LNCaP clone FGC (cell line): ENCODE results near the gene JUNB.

Experiments
- DNase-seq: peaks from one replicate; pipeline ENCODE4 v3.0.0-alpha.2; 2011; ENCODE audit warnings: low read depth
- H3K4me3 ChIP-seq: 2 replicates; pipeline ENCODE4 v1.5.1; 2011; ENCODE audit warnings: mild to moderate bottlenecking, low read depth, low read length, control low read depth
- TF ChIP-seq, protein P1 (sequence below): IDR thresholded peaks from 2 replicates; pipeline ENCODE4 v1.5.1; 2012; ENCODE audit warnings: mild to moderate bottlenecking; ENCODE audit not compliant: control insufficient read depth, insufficient read depth; ENCODE audit errors: extremely low read depth

JUNB gene

GRCh38 chr19:12773571-12773970 is 17.7 kb upstream of the JUNB start:
- H3K4me3 ChIP-seq = no peak overlapping the region
- TF ChIP-seq, protein P1, sequence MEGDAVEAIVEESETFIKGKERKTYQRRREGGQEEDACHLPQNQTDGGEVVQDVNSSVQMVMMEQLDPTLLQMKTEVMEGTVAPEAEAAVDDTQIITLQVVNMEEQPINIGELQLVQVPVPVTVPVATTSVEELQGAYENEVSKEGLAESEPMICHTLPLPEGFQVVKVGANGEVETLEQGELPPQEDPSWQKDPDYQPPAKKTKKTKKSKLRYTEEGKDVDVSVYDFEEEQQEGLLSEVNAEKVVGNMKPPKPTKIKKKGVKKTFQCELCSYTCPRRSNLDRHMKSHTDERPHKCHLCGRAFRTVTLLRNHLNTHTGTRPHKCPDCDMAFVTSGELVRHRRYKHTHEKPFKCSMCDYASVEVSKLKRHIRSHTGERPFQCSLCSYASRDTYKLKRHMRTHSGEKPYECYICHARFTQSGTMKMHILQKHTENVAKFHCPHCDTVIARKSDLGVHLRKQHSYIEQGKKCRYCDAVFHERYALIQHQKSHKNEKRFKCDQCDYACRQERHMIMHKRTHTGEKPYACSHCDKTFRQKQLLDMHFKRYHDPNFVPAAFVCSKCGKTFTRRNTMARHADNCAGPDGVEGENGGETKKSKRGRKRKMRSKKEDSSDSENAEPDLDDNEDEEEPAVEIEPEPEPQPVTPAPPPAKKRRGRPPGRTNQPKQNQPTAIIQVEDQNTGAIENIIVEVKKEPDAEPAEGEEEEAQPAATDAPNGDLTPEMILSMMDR = 0 out of 2 replicates have a peak, but pooled peaks have one; percentile 9
- no peak for DNase-seq

- TF ChIP-seq, protein P1 = no peak
- peak; percentile 98 for DNase-seq
- peak within 1 kb of the TSS; percentile 87 for H3K4me3 ChIP-seq
Measured at GRCh38 chr19:12774588-12775555, 16.4 kb upstream of the JUNB start, which contains the start of gene HOOK2. Gene HOOK2 (minus strand): TSS chr19:12775552. CDS start chr19:12775449, 103 bp downstream.

DNA sequence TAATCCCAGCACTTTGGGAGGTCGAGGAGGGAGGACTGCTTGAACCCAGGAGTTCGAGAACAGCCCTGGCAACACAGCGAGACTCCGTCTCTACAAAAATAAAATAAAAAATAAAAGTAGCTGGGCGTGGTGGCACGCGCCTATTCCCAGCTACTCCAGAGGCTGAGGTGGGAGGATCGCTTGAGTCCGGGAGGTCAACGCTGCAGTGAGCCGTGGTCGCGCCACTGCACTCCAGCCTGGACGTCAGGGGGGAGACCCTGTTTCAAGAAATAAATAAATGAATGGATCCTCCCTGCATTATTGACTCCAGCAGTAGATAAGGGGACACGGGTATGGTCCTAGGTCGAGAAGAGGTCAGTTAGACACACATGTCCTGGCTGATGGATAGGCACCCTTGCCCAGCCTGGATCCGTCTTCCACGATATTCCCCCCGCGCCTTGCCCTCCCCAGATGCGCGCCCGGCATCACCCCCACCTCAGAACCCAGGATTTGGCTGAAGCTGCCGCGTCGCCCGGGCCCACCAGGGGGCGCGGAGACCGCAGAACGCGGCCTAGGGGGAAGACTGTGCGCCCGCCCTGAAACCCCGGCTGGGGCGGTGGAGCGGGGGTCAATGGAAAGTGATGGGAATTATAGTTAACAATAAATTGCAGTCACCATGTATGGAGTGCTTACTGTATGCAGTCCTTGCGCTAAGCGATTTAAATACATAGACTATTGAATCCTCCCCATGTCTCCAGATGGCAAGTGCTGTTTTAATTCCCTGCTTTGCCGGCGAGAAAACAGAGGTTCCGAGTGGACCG is 13.9 kb upstream of the JUNB start:
- peak overlapping the region; percentile 50 for H3K4me3 ChIP-seq
- DNase-seq = no peak
- TF ChIP-seq, protein P1 = peak; percentile 82

- H3K4me3 ChIP-seq = peak overlapping the region; percentile 50
- DNase-seq = no peak
- TF ChIP-seq, protein P1 = no peak
Measured at GRCh38 chr19:12778017-12778904, 13.0 kb upstream of the JUNB start.

GRCh38 chr19:12778905-12779161 is 12.5 kb upstream of the JUNB start:
- no peak for DNase-seq
- TF ChIP-seq, protein P1 = no peak
- H3K4me3 ChIP-seq = no peak overlapping the region
